Measurements from ENCODE around the gene LRCOL1. TPM values are rescaled to one million over a fixed set of nuclear protein-coding genes. Genes with fewer than 3 reads are reported as not detected.

LRCOL1 gene
- total RNA-seq, 1 experiment from 2014 or later: not detected

DNA sequence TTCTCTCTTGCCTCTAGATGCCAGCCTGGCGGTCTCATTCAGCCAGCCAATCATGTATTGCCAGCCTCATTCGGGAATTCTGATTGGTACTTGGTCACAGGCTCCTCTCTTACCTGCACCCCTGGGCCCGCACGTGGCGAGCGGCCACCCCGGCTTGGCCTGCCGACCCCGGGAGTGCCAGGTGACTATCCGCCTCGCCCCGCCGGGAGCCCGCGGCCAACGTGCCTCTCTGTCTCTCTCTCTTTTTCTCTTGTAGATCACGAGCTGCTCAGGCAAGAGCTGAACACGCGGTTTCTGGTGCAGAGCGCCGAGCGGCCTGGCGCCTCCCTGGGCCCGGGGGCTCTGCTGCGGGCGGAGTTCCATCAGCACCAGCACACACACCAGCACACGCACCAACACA is 39.3 kb downstream of the LRCOL1 start:
- ATAC-seq (no peak), DNase-seq (ENCODE audit: low read depth, low spot score) (no peak)
- in situ Hi-C loops (cut with HindIII; ENCODE audit: low pct_unique_long_range_greater_than_20kb, low sequenced_read_pairs): no loop called here
- H3K4me1 ChIP-seq (ENCODE audit: control insufficient read depth, insufficient read depth, low read length): no peaks in the 10 kb centered on the region
- no peaks in the 10 kb centered on the region for H3K36me3 ChIP-seq (ENCODE audit: control insufficient read depth, insufficient read depth, low read length)
- CTCF ChIA-PET: no interaction called here
- POLR2A ChIA-PET: no interaction called here
- H3K27me3 ChIP-seq (ENCODE audit: control insufficient read depth, insufficient read depth, low read length): no peaks in the 10 kb centered on the region
- TF ChIP-seq, protein P1, sequence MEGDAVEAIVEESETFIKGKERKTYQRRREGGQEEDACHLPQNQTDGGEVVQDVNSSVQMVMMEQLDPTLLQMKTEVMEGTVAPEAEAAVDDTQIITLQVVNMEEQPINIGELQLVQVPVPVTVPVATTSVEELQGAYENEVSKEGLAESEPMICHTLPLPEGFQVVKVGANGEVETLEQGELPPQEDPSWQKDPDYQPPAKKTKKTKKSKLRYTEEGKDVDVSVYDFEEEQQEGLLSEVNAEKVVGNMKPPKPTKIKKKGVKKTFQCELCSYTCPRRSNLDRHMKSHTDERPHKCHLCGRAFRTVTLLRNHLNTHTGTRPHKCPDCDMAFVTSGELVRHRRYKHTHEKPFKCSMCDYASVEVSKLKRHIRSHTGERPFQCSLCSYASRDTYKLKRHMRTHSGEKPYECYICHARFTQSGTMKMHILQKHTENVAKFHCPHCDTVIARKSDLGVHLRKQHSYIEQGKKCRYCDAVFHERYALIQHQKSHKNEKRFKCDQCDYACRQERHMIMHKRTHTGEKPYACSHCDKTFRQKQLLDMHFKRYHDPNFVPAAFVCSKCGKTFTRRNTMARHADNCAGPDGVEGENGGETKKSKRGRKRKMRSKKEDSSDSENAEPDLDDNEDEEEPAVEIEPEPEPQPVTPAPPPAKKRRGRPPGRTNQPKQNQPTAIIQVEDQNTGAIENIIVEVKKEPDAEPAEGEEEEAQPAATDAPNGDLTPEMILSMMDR (IDR thresholded peaks at IDR 0.05): no peak
- TF ChIP-seq TCF7L2 (IDR thresholded peaks at IDR 0.05; ENCODE audit: low read depth, low read length) (no peak), SIN3A (IDR thresholded peaks at IDR 0.05; ENCODE audit: borderline replicate concordance, insufficient read depth, low read depth, low read length) (no peak), POLR2AphosphoS5 (IDR thresholded peaks at IDR 0.05; ENCODE audit: low read depth, low read length) (no peak)
- TF ChIP-seq, protein P2, sequence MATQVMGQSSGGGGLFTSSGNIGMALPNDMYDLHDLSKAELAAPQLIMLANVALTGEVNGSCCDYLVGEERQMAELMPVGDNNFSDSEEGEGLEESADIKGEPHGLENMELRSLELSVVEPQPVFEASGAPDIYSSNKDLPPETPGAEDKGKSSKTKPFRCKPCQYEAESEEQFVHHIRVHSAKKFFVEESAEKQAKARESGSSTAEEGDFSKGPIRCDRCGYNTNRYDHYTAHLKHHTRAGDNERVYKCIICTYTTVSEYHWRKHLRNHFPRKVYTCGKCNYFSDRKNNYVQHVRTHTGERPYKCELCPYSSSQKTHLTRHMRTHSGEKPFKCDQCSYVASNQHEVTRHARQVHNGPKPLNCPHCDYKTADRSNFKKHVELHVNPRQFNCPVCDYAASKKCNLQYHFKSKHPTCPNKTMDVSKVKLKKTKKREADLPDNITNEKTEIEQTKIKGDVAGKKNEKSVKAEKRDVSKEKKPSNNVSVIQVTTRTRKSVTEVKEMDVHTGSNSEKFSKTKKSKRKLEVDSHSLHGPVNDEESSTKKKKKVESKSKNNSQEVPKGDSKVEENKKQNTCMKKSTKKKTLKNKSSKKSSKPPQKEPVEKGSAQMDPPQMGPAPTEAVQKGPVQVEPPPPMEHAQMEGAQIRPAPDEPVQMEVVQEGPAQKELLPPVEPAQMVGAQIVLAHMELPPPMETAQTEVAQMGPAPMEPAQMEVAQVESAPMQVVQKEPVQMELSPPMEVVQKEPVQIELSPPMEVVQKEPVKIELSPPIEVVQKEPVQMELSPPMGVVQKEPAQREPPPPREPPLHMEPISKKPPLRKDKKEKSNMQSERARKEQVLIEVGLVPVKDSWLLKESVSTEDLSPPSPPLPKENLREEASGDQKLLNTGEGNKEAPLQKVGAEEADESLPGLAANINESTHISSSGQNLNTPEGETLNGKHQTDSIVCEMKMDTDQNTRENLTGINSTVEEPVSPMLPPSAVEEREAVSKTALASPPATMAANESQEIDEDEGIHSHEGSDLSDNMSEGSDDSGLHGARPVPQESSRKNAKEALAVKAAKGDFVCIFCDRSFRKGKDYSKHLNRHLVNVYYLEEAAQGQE (IDR thresholded peaks at IDR 0.05; ENCODE audit: insufficient read depth in 1 of 2, low read depth in 2 of 2, low read length in 1 of 2): no peak
- H3K4me3 ChIP-seq (ENCODE audit: low read depth in 2 of 2, low read length in 2 of 2): no peak overlapping the region
- no peaks in the 10 kb centered on the region for H3K9me3 ChIP-seq (ENCODE audit: control insufficient read depth, insufficient read depth, low read depth, low read length)
- intact Hi-C loops (cut with micrococcal nuclease; ENCODE audit: unreplicated experiment): no loop called here
- H3K27ac ChIP-seq (ENCODE audit: low read length): no peak overlapping the region
- no TSS peak for BruUV-seq (replicated peaks)

DNA sequence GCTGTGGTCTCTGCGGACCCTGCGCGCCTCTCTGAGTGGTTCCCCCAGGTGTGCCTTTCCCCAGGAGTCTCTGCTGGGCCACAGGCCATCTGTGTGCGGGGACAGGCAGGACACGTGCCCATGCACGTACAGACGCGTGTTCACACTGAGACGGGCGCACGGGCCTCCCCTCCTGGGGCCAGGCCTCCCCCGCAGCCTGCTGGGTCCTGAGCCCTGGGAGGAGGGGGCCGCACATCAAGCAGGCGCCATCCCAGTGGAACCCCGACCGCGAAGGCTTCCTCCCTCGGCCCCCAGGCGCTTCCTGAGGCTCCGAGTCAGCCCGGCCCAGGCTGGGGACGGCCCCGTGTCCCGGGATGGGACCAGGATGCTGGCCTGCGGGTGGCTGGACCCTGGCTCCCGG is 39.7 kb downstream of the LRCOL1 start:
- in situ Hi-C loops (cut with HindIII; ENCODE audit: low pct_unique_long_range_greater_than_20kb, low sequenced_read_pairs): no loop called here
- no peak overlapping the region for H3K4me3 ChIP-seq (ENCODE audit: low read depth in 2 of 2, low read length in 2 of 2)
- H3K9me3 ChIP-seq (ENCODE audit: control insufficient read depth, insufficient read depth, low read depth, low read length): no peaks in the 10 kb centered on the region
- intact Hi-C loops (cut with micrococcal nuclease; ENCODE audit: unreplicated experiment): no loop called here
- no TSS peak for BruUV-seq (replicated peaks)
- DNase-seq (ENCODE audit: low read depth, low spot score) (no peak), ATAC-seq (no peak)
- H3K27me3 ChIP-seq (ENCODE audit: control insufficient read depth, insufficient read depth, low read length): no peaks in the 10 kb centered on the region
- H3K27ac ChIP-seq (ENCODE audit: low read length): no peak overlapping the region
- TF ChIP-seq, protein P1 (IDR thresholded peaks at IDR 0.05): no peak
- TF ChIP-seq TCF7L2 (IDR thresholded peaks at IDR 0.05; ENCODE audit: low read depth, low read length) (no peak), POLR2AphosphoS5 (IDR thresholded peaks at IDR 0.05; ENCODE audit: low read depth, low read length) (no peak), SIN3A (IDR thresholded peaks at IDR 0.05; ENCODE audit: borderline replicate concordance, insufficient read depth, low read depth, low read length) (no peak)
- TF ChIP-seq, protein P2 (IDR thresholded peaks at IDR 0.05; ENCODE audit: insufficient read depth in 1 of 2, low read depth in 2 of 2, low read length in 1 of 2): no peak
- H3K4me1 ChIP-seq (ENCODE audit: control insufficient read depth, insufficient read depth, low read length): no peaks in the 10 kb centered on the region
- no peaks in the 10 kb centered on the region for H3K36me3 ChIP-seq (ENCODE audit: control insufficient read depth, insufficient read depth, low read length)
- ChIA-PET CTCF (no interaction called here), POLR2A (no interaction called here)

Measured in Panc1 (cell line).